SK-N-SH (cell line): ENCODE data around the gene INTS1. TPM values are rescaled to one million over a fixed set of nuclear protein-coding genes. Genes with fewer than 3 reads are reported as not detected.

Source experiments
- CTCF ChIA-PET: fragments of 300-600, 350-600 bp; formaldehyde crosslinking; extraction: SDS; loops from one replicate; lab custom pipeline; 2021; lab: Yijun Ruan, JAX
- POLR2A ChIA-PET: fragments of 350-600 bp; sonication (Branson Sonifier 250); formaldehyde crosslinking; extraction: SDS; loops from one replicate; lab custom pipeline; 2020; ENCODE audit warnings: antibody characterized with exemption, inconsistent platforms; lab: Yijun Ruan, JAX
- DNase-seq: peaks from one replicate; pipeline ENCODE4 v3.0.0; 2012
- H2AFZ ChIP-seq: fragments of 200-600 bp; sonication (generic); 2 replicates; pipeline ENCODE4 v1.8.1; 2016; ENCODE audit warnings: antibody characterized with exemption, mild to moderate bottlenecking, low read depth
- H3F3A ChIP-seq: fragments of 200-600 bp; sonication (generic); replicated peaks from 2 replicates; pipeline ENCODE3; 2016; ENCODE audit warnings: antibody characterized with exemption, mild to moderate bottlenecking; ENCODE audit not compliant: insufficient read depth
- H3K27ac ChIP-seq, 2 experiments: fragments of 200-500 bp in 1 of 2; fragments of 200-600 bp in 1 of 2; sonication (Bioruptor generic) in 1 of 2; sonication (generic), shearing (Covaris generic) in 1 of 2; 2 replicates each; pipeline versions ENCODE4 v1.5.1 to v1.6.1; 2014 to 2016; ENCODE audit warnings: low read depth in 2 of 2, inconsistent platforms in 1 of 2, low read length in 1 of 2, mild to moderate bottlenecking in 1 of 2, mixed read lengths in 1 of 2
- H3K27me3 ChIP-seq: fragments of 200-600 bp; sonication (generic), shearing (Covaris generic); 2 replicates; pipeline ENCODE4 v1.6.1; 2016; ENCODE audit warnings: mixed run types; ENCODE audit not compliant: insufficient read depth
- H3K36me3 ChIP-seq, 2 experiments: fragments of 200-500 bp in 1 of 2; fragments of 200-600 bp in 1 of 2; sonication (Bioruptor generic) in 1 of 2; sonication (generic) in 1 of 2; replicated peaks in 1 of 2; 2 replicates each; pipeline versions ENCODE3 to v1.5.1; 2014 to 2016; ENCODE audit warnings: low read length in 1 of 2, mild to moderate bottlenecking in 1 of 2; ENCODE audit not compliant: insufficient read depth in 2 of 2, control insufficient read depth in 1 of 2
- H3K4me1 ChIP-seq, 2 experiments: fragments of 200-500 bp in 1 of 2; fragments of 200-600 bp in 1 of 2; sonication (Bioruptor generic) in 1 of 2; sonication (generic), shearing (Covaris generic) in 1 of 2; 2 replicates each; pipeline versions ENCODE4 v1.5.1 to v1.6.1; 2014 to 2016; ENCODE audit warnings: low read depth in 1 of 2, low read length in 1 of 2, mixed run types in 1 of 2; ENCODE audit not compliant: insufficient read depth in 2 of 2, control insufficient read depth in 1 of 2
- H3K4me2 ChIP-seq: fragments of 200-600 bp; sonication (generic), shearing (Covaris generic); 2 replicates; pipeline ENCODE4 v1.6.1; 2017; ENCODE audit warnings: mixed run types
- H3K4me3 ChIP-seq, 2 experiments: fragments of 200-500 bp in 1 of 2; fragments of 200-600 bp in 1 of 2; sonication (Bioruptor generic) in 1 of 2; sonication (generic), shearing (Covaris generic) in 1 of 2; 2 replicates each; pipeline versions ENCODE4 v1.5.1 to v1.8.1; 2014 to 2016; ENCODE audit warnings: low read depth in 2 of 2, inconsistent platforms in 1 of 2, low read length in 1 of 2, mild to moderate bottlenecking in 1 of 2, mixed read lengths in 1 of 2, moderate library complexity in 1 of 2
- H3K79me2 ChIP-seq: fragments of 200-600 bp; sonication (generic); 2 replicates; pipeline ENCODE4 v1.8.1; 2017; ENCODE audit warnings: mild to moderate bottlenecking; ENCODE audit not compliant: insufficient read depth
- H3K9ac ChIP-seq: fragments of 200-600 bp; sonication (generic); 2 replicates; pipeline ENCODE4 v1.6.1; 2017; ENCODE audit warnings: mixed run types
- H3K9me2 ChIP-seq: fragments of 200-600 bp; sonication (generic); 2 replicates; pipeline ENCODE4 v1.6.1; 2017; ENCODE audit warnings: mixed run types
- H3K9me3 ChIP-seq: fragments of 200-600 bp; sonication (generic); 2 replicates; pipeline ENCODE4 v1.6.1; 2017; ENCODE audit warnings: mixed run types, mild to moderate bottlenecking, moderate library complexity
- H4K20me1 ChIP-seq: fragments of 200-600 bp; sonication (generic); 2 replicates; pipeline ENCODE4 v1.6.1; 2017; ENCODE audit warnings: mild to moderate bottlenecking, mixed run types; ENCODE audit not compliant: insufficient read depth
- CTCF ChIP-seq: fragments of 200-600 bp; sonication (generic); IDR thresholded peaks from 2 replicates; pipeline ENCODE4 v1.6.1; 2017; ENCODE audit warnings: antibody characterized with exemption, mild to moderate bottlenecking, moderate library complexity
- ELF1 ChIP-seq: IDR thresholded peaks from 2 replicates; pipeline ENCODE4 v1.4.0; 2012
- GATA2 ChIP-seq: sonication (generic); formaldehyde crosslinking; IDR thresholded peaks from 2 replicates; pipeline ENCODE4 v1.5.0; 2020; ENCODE audit warnings: mild to moderate bottlenecking, missing genetic modification reagents
- IRF3 ChIP-seq: fragments of 150-350 bp; IDR thresholded peaks from 2 replicates; pipeline ENCODE4 v1.6.1; 2016; ENCODE audit warnings: mild to moderate bottlenecking, low read depth, low read length
- JUND ChIP-seq: IDR thresholded peaks from 2 replicates; pipeline ENCODE4 v1.4.0; 2012
- MEF2A ChIP-seq: IDR thresholded peaks from 2 replicates; pipeline ENCODE4 v1.4.0; 2012; ENCODE audit warnings: low read depth, borderline replicate concordance
- MXI1 ChIP-seq: IDR thresholded peaks from 2 replicates; pipeline ENCODE4 v1.6.1; 2012; ENCODE audit warnings: mild to moderate bottlenecking, low read depth, low read length, improper control_type of control experiment
- POLR2AphosphoS5 ChIP-seq: IDR thresholded peaks from 2 replicates; pipeline ENCODE4 v1.6.1; 2012; ENCODE audit warnings: low read depth, low read length
- RAD21 ChIP-seq: IDR thresholded peaks from 2 replicates; pipeline ENCODE4 v1.6.1; 2012; ENCODE audit warnings: mild to moderate bottlenecking, low read length
- RCOR1 ChIP-seq: fragments of 150-350 bp; IDR thresholded peaks from 2 replicates; pipeline ENCODE4 v1.6.1; 2017; ENCODE audit warnings: antibody characterized with exemption, low read length
- REST ChIP-seq: IDR thresholded peaks from 2 replicates; pipeline ENCODE4 v1.6.1; 2012; ENCODE audit warnings: mild to moderate bottlenecking, low read depth, low read length, moderate library complexity
- RXRA ChIP-seq: IDR thresholded peaks from 2 replicates; pipeline ENCODE4 v1.4.0; 2012; ENCODE audit warnings: low read depth, mild to moderate bottlenecking, borderline replicate concordance
- SIN3A ChIP-seq: IDR thresholded peaks from 2 replicates; pipeline ENCODE4 v1.6.1; 2012; ENCODE audit warnings: low read depth, mild to moderate bottlenecking, low read length, moderate library complexity, borderline replicate concordance
- TCF12 ChIP-seq: IDR thresholded peaks from 2 replicates; pipeline ENCODE4 v1.4.0; 2012
- TEAD4 ChIP-seq: IDR thresholded peaks from 2 replicates; pipeline ENCODE4 v1.4.0; 2012; ENCODE audit warnings: mild to moderate bottlenecking, borderline replicate concordance; ENCODE audit not compliant: insufficient read depth
- USF2 ChIP-seq: fragments of 150-350 bp; IDR thresholded peaks from 2 replicates; pipeline ENCODE4 v1.6.1; 2017; ENCODE audit warnings: antibody characterized with exemption, low read length, low read depth, borderline replicate concordance
- YY1 ChIP-seq: IDR thresholded peaks from 2 replicates; pipeline ENCODE4 v1.4.0; 2012; ENCODE audit warnings: low read depth, mild to moderate bottlenecking
- ZBTB33 ChIP-seq: IDR thresholded peaks from 2 replicates; pipeline ENCODE4 v1.4.0; 2012; ENCODE audit warnings: low read depth, borderline replicate concordance
- WGBS: methylation state at CpG from one replicate; pipeline ENCODE4 v1.1.6; 2017; ENCODE audit warnings: low lambda C conversion rate; 5-methylcytosine and 5-hydroxymethylcytosine counted together
- polyA plus RNA-seq, 3 experiments: library from polyadenylated mRNA; depleted of rRNA; stranded (reverse); fragments of >200 nt; gene quantifications; 2 replicates each; pipeline ENCODE4 v1.2.3, GENCODE V29; 2012

The INTS1 gene
- polyA plus RNA-seq, 1 of the 3 experiments (the other 2 are of a cell fraction): 48.1 TPM

GRCh38 chr7:1544178-1544895 is 40.1 kb upstream of the INTS1 start:
- H4K20me1 ChIP-seq: no peaks in the 10 kb centered on the region
- no peaks in the 10 kb centered on the region for H3K27me3 ChIP-seq
- H3K9me3 ChIP-seq: no peaks in the 10 kb centered on the region
- peaks cover 0 to under 1% of the 10 kb centered on the region in 2 experiments; a peak in 1 of 4 replicates for H3K4me1 ChIP-seq
- no peaks in the 10 kb centered on the region for H3K9me2 ChIP-seq
- H3K4me3 ChIP-seq: no peak overlapping the region
- H3K36me3 ChIP-seq: peaks cover 7 to 45% of the 10 kb centered on the region in 2 experiments
- TF ChIP-seq RXRA: no peak
- no peak for TF ChIP-seq TEAD4
- TF ChIP-seq MXI1: no peak
- TF ChIP-seq MEF2A: no peak
- TF ChIP-seq CTCF: no peak
- no peak for TF ChIP-seq POLR2AphosphoS5
- no peak for TF ChIP-seq RAD21
- TF ChIP-seq YY1: no peak
- no peak for TF ChIP-seq ELF1
- TF ChIP-seq USF2: no peak
- TF ChIP-seq SIN3A: no peak
- no peak for TF ChIP-seq RCOR1
- TF ChIP-seq REST: no peak
- no peak for TF ChIP-seq GATA2 (CRISPR knock-in tag)
- no peak for TF ChIP-seq JUND
- TF ChIP-seq ZBTB33: no peak
- no peak for TF ChIP-seq TCF12
- no peak for TF ChIP-seq IRF3
- TF ChIP-seq, all 33 proteins: peak for 0
- no peak overlapping the region for H2AFZ ChIP-seq
- no peak overlapping the region for H3K4me2 ChIP-seq
- 87% methylated on average over 35 of the region's 41 CpGs for WGBS
- no peaks in the 10 kb centered on the region for H3F3A ChIP-seq
- H3K9ac ChIP-seq: no peak overlapping the region
- ChIA-PET CTCF (interaction anchor here (1.0 to 2.3 kb wide), 5 partner anchors 8 to 70 kb away, joined by 3 to 8 read pairs (median 4); partner anchors contain the start of gene TMEM184A), POLR2A (no interaction called here)
- peaks cover 13% of the 10 kb centered on the region; the same call in 1 of the 2 replicates for H3K79me2 ChIP-seq
- no peak overlapping the region for H3K27ac ChIP-seq
- DNase-seq: no peak
